Renal cortical epithelial cell (primary cell): ENCODE measurements around the gene DAZAP2. TPM values are rescaled to one million over a fixed set of nuclear protein-coding genes. Genes with fewer than 3 reads are reported as not detected.

Experiments used
- total RNA-seq: library from RNA; depleted of rRNA; stranded (reverse); fragments of >200 nt; gene quantifications from 2 replicates; pipeline ENCODE4 v1.2.3, GENCODE V29; 2014

The DAZAP2 gene
- total RNA-seq, 1 donor from 2014 or later: 170 TPM

Other genes with a start within 250 kb of the DAZAP2 start
- 76.7 and 78.5 TPM in 2 replicates for gene SLC11A2, start 212.4 kb upstream of the DAZAP2 start, total RNA-seq
- 24.3 and 33.0 TPM in 2 replicates for gene LETMD1, start 190.5 kb upstream of the DAZAP2 start, total RNA-seq
- gene CSRNP2, start 155.2 kb upstream of the DAZAP2 start, total RNA-seq: 22.9 and 40.8 TPM in 2 replicates
- gene TFCP2, start 65.7 kb upstream of the DAZAP2 start, total RNA-seq: 14.1 and 31.3 TPM in 2 replicates
- 0.35 and 2.6 TPM in 2 replicates for gene POU6F1, start 20.8 kb upstream of the DAZAP2 start, total RNA-seq
- 19.8 and 22.5 TPM in 2 replicates for gene SMAGP, start 31.6 kb downstream of the DAZAP2 start, total RNA-seq
- gene BIN2, start 85.3 kb downstream of the DAZAP2 start, total RNA-seq: not detected in 2 replicates
- not detected in 2 replicates for gene CELA1, start 107.9 kb downstream of the DAZAP2 start, total RNA-seq
- 41.6 and 93.3 TPM in 2 replicates for gene GALNT6, start 152.6 kb downstream of the DAZAP2 start, total RNA-seq
- gene SLC4A8, start 186.0 kb downstream of the DAZAP2 start, total RNA-seq: 1.0 and 2.1 TPM in 2 replicates